ENCODE data around the gene DTX1.
"Not testable (repeated sequence)": the region's sequence is repeated elsewhere in the genome, so short reads cannot be mapped to it uniquely, and the experiment has no call there.

The DTX1 gene

DNA sequence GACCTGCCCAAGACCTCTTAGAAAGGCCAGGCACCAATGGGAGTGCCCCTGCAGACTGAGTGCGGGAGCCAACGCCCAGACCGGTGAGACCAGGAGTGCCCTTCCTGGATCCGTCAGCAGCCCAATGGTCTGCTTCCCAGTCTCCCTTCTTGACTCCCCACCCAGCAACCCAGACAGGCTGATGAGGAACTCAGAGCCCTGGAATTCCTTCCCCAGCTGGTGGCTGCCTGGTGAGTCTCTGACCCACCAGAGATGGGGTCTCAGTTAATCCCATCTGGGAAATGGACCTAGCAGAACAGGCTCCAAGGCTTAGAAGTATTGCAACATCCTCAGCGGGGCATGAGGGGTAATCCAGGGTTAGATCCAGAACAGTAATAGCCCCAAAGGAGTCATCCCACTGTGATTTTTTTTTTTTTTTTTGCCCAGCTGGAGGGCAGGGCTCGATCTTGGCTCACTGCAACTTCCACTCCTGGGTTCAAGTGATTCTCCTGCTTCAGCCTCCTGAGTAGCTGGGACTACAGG, 80.5 kb downstream of the DTX1 start:
- DNase-seq (ENCODE audit: low spot score): no peak

- no peak for DNase-seq (ENCODE audit: low spot score)
Observed at GRCh38 chr12:113137861-113138783, 81.6 kb downstream of the DTX1 start.

DNA sequence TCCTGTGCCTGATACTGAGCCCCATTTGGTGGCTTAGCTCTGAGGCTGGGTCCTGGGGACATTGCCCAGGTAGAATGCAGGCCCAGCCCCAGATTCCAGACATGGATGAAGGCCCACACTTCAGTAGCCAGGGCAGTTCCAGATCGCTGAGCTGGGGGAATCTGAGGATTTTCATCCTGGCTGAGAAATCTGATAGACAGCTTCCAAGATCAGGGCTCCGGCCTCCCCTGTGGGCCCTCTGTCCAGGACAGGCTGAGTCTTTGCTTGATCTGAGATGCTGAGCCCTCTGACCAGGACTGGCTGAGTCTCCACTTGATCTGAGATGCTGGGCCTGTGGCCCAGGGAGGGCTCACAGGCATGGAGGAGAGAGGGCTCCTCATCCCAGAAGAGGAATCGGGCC, 82.3 kb downstream of the DTX1 start:
- DNase-seq (ENCODE audit: low spot score): no peak

GRCh38 chr12:113140706-113141105, 84.2 kb downstream of the DTX1 start:
- DNase-seq (ENCODE audit: low spot score): no peak

DNA sequence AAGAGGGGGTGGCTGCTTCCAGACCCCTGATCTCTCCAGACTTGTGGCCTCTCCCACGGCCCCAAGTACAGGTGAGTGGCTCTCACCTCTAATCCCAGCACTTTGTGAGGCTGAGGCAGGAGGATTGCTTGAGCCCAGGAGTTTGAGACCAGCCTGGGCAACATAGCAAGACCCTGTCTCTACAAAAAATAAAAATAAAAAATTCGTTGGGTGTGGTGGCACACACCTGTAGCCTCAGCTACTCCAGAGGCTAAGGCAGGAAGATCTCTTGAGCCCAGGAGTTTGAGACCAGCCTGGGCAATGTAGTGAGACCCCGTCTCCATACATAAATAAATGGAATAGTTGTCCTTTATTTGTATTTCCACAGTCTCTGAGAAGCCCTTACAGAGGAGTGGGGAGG, 85.2 kb downstream of the DTX1 start:
- not testable (repeated sequence) for DNase-seq (ENCODE audit: low spot score)

DNA sequence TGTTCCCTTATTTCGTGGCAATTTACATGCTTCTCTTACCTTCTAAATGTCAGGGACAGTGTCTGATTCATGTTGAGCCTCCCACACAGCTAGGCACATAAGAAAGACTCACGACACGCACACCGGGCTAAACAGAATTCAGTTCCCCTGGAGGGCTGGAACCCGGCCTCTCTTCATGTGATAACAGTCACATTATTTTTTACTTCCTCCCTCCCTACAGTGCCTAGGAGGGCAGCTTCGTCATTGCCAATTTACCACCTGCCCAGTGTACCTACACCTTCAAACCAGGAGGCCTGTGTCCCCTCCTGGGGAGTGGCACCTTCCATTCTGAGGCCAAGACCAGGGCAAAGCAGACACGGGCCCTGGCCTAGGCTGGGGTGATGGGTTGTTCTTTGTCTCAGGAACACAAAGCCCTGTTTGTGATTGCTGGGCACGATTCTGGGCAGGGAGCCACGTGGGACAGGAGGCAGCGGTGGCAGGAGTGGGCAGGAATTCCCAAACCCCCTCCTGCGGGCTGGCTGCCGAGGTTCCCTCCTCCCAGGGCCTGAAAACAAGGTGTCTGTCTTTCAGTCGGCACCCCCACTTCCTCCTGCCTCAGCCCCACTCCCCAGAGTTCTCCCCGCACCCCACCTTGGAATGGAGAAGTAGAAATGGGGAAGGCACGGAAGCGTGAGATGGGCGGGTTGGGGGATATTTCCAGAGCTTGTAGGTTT, 85.8 kb downstream of the DTX1 start:
- no peak for DNase-seq (ENCODE audit: low spot score)

- DNase-seq (ENCODE audit: low spot score): no peak
Observed at GRCh38 chr12:113142886-113143332, 86.4 kb downstream of the DTX1 start.

DNA sequence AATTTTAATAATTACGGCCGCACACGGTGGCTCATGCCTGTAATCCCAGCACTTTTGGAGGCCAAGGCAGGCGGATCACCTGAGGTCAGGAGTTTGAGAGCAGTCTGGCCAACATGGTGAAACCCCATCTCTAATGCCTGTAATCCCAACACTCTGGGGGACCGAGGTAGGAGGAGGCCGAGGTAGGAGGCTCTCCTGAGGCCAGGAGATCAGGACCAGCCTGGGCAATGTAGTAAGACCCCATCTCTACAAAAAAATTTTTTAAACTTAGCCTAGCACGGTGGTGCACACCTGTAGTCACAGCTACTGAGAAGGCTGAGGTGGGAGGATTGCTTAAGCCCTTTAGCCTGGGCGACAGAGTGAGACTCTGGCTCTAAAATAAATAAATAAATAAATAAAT, 87.4 kb downstream of the DTX1 start:
- DNase-seq (ENCODE audit: low spot score): no peak

DNA sequence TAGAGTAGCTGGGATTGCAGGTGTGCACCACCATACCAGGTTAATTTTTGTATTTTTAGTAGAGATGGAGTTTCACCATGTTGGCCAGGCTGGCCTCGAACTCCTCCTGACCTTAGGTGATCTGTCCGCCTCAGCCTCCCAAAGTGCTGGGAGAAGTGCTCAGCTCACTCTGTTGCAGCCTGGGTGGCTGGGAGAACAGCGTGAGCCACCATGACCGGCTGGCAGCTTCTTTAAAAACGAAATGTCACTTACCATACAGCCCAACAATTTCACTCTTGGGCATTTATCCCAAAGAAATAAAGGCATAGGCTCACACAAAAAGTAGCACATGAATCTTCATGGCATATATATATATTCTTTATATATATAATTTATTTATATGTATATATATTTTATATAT, 88.3 kb downstream of the DTX1 start:
- DNase-seq (ENCODE audit: low spot score): no peak

- DNase-seq (ENCODE audit: low spot score): no peak
Observed at GRCh38 chr12:113145720-113146551, 89.4 kb downstream of the DTX1 start.

- DNase-seq (ENCODE audit: low spot score): no peak
Observed at GRCh38 chr12:113146999-113147398, 90.5 kb downstream of the DTX1 start.

Data from left forelimb (tissue), 1 donor.